Measurements from ENCODE around the gene USP4. TPM values are rescaled to one million over a fixed set of nuclear protein-coding genes. Genes with fewer than 3 reads are reported as not detected.

The USP4 gene
- total RNA-seq, 1 experiment from 2014 or later, result 9.6 TPM

DNA sequence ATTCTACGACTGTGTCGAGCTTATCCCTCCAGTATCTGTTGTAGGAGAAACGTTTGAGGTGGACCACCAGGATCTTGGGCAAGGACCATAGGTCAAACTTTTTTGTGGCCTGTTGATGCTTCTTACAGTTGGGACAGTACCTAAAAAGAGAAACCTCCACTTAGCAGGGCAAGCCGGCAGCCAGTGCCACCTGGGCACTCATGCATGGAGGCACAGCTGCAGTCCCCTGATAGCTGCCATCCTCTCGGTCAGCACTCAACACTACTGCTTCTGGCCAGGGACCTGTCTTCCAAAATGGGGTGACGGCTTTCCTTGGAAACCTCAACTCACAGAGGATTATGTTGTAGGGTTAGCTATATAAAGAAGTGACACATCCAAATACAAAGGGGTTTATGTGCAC, 55.9 kb downstream of the USP4 start:
- no peaks in the 10 kb centered on the region for H3K27me3 ChIP-seq (ENCODE audit: control insufficient read depth, insufficient read depth, low read length)
- no peak overlapping the region for H3K4me3 ChIP-seq (ENCODE audit: insufficient read depth, low read depth, low read length)
- peaks cover 25% of the 10 kb centered on the region for H3K36me3 ChIP-seq (replicated peaks; ENCODE audit: control insufficient read depth, insufficient read depth, low read length)
- DNase-seq, result no peak

DNA sequence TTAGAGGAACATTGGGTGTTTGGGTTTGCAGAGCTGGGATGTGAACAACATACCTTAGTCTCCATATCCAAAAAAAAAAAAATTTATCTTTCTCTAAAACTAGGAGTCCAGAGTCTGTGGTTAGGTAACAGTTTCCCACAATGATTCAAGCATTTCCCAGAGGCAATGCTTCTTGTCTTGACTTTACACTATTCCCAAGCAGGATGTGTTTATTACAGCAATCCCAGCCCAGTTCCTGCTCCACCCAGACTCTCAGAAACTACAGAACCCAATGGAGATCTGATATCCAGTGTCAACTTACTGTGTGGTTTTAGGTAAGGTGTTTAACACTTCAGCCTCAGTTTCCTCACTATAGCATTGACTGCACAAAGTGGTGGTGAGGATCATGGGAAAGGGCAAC, 60.5 kb downstream of the USP4 start:
- Histone ChIP-seq H3K36me3 (replicated peaks; ENCODE audit: control insufficient read depth, insufficient read depth, low read length) (peaks cover 16% of the 10 kb centered on the region), H3K27me3 (ENCODE audit: control insufficient read depth, insufficient read depth, low read length) (no peaks in the 10 kb centered on the region), H3K4me3 (ENCODE audit: insufficient read depth, low read depth, low read length) (no peak overlapping the region)
- DNase-seq, result no peak

DNA sequence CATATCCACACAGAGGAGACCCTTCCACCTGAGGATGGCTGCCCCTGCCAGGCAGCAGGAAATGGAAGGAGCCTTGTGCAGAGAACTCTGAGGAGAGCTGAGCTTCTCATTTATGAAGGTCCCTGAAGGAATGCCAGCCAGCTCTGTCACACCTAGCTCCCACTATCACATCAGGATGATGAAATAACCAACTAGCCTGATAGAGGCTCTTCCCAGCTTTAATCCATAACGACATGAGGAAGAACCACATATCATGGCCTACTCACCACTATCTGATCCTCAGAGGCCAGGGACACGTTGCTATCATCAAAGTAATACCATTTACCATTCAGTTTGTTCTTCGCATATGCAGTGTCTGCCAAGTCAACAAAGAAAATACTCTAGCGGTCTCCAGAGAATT, 61.3 kb downstream of the USP4 start:
- H3K27me3 ChIP-seq (ENCODE audit: control insufficient read depth, insufficient read depth, low read length), result no peaks in the 10 kb centered on the region
- no peak overlapping the region for H3K4me3 ChIP-seq (ENCODE audit: insufficient read depth, low read depth, low read length)
- no peak for DNase-seq
- H3K36me3 ChIP-seq (replicated peaks; ENCODE audit: control insufficient read depth, insufficient read depth, low read length), result peaks cover 8% of the 10 kb centered on the region

DNA sequence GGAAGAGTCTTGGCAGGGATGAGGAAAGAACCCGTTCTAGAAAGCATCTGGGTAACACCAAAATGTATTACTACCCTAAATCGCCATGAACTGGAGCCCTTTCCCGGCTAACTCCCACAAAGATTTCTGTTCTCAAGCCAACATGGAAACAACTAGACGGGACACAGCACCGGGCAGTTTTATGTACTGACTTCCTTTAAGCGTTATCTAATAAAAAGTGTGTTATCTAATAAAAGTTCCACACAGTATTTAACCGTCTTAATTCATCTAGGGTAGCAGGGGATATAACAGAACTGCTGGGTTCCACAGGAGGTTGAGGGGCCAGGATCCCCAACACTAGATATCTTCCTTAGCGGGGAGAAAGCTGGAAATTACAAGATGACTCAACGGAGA, 62.5 kb downstream of the USP4 start:
- DNase-seq, result no peak
- Histone ChIP-seq H3K4me3 (ENCODE audit: insufficient read depth, low read depth, low read length) (peak overlapping the region; percentile 35), H3K27me3 (ENCODE audit: control insufficient read depth, insufficient read depth, low read length) (no peaks in the 10 kb centered on the region), H3K36me3 (replicated peaks; ENCODE audit: control insufficient read depth, insufficient read depth, low read length) (peaks cover 4% of the 10 kb centered on the region)

DNA sequence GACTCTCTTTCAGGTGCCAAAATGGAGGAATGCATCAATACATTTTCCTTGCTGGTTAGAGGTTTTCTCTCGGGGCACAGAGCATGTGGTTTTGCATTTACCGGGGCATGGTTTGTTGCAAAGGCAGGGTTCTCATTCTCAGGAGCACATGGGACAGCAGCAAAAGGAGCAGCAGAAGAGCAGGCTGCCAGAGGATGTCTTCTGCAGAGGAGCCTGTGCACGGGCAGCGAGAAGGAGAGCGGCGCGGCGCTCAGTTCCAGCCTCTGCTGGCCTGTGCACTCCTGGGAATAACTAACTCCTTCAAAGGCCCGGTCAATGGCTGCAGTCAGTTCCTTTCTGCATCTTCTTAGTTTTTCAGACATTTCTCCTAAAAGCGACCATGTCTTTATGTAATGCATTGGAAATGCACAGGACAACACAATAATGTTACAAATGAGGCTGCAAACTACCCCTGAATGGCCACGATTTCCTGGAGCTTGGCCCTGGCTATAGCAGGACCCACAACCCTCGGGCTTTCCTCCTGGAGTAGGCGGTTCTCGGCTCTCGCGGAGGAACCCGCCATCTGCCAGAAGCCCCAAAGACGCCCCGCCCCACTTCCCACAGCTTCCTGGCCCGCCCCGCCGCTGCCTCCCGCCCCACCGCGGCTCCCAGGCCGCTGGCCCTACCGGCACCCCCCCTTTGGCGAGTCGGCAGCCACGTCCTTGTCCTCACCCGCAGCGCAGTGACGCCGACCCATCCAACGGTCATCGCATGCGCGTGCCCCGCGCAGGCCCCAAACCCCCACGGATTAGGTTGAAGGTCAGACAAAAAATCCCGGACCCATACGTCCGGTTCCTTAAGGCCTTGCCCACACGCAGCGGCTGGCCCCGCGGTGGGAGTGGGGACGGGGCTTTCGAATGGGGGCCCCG, 63.1 kb downstream of the USP4 start, which contains the start of gene C3orf62:
Gene C3orf62, minus strand, starts transcription at position 758 of the 908 bp plus-strand sequence. Its CDS starts 360 bp downstream, at position 398.
- H3K36me3 ChIP-seq (replicated peaks; ENCODE audit: control insufficient read depth, insufficient read depth, low read length), result peaks cover 4% of the 10 kb centered on the region
- H3K27me3 ChIP-seq (ENCODE audit: control insufficient read depth, insufficient read depth, low read length), result no peaks in the 10 kb centered on the region
- peak; percentile 92 for DNase-seq
- peak within 1 kb of the TSS; percentile 35 for H3K4me3 ChIP-seq (ENCODE audit: insufficient read depth, low read depth, low read length)

DNA sequence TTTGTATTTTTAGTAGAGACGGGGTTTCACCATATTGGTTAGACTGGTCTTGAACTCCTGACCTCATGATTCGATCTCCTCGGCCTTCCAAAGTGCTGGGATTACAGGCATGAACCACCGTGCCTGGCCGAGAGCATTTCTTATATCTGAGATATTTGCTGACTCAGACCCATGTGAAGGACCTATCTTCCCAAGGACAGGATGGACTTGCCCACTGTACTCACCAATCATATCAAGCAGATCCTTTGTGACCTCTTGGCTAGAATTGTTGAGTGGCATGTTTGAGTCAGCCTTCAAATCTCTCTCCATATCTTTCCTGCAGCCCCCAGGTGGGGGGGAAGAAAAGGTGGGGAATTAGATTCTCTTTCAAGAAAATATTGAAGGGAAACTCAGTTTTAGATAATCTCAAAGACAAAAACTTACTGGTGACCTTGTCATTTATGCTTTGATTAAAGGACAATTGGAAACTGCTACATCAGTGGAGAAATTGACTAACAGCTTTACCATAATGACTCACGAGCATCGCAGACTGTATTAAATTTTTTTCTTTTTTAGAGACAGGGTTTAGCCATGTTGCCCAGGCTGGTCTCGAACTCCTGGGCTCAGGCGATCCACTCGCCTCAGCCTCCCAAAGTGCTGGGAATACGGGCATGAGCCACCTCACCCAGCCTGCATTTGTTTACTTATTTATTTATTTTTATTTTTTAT, 65.9 kb downstream of the USP4 start:
- DNase-seq, result no peak
- Histone ChIP-seq H3K27me3 (ENCODE audit: control insufficient read depth, insufficient read depth, low read length) (no peaks in the 10 kb centered on the region), H3K4me3 (ENCODE audit: insufficient read depth, low read depth, low read length) (no peak overlapping the region), H3K36me3 (replicated peaks; ENCODE audit: control insufficient read depth, insufficient read depth, low read length) (peaks cover 2% of the 10 kb centered on the region; the same call in 1 of the 2 replicates)

DNA sequence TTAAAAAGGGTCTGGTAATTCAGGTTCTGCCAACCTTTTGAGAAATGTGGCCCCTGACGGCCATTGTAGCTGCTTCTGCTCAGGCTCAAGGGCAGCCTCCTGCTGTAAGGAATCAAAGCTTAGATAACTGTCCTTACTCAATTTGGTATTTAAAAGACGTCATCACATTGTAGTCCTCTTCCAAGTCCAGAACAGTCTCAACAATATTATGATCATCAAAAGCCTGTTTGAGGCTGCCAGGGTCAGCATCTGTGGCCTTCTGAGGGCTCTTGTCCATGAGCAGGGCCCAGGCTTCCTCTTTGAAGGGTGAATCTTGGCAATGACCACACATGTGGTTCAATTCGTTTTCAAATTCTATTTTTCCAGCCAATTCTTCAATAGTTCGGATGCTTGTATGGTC, 68.8 kb downstream of the USP4 start:
- no peaks in the 10 kb centered on the region for H3K27me3 ChIP-seq (ENCODE audit: control insufficient read depth, insufficient read depth, low read length)
- no peaks in the 10 kb centered on the region for H3K36me3 ChIP-seq (replicated peaks; ENCODE audit: control insufficient read depth, insufficient read depth, low read length)
- H3K4me3 ChIP-seq (ENCODE audit: insufficient read depth, low read depth, low read length), result no peak overlapping the region
- DNase-seq, result no peak

DNA sequence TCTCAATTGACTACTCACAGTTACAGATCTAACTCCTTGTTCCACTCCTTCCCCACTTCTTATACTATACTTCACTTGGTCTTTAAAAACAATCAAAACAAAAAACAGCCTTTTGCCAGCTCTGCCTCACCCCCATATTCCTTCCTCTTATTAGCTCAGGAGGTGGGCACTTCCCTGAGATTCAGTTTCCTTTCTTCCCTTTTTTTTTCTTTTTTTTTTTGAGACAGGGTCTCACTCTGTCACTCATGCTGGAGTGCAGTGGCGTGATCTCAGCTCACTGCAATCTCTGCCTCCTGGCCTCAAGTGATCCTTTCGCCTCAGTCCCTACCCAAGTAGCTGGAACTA, 69.7 kb downstream of the USP4 start:
- Histone ChIP-seq H3K27me3 (ENCODE audit: control insufficient read depth, insufficient read depth, low read length) (no peaks in the 10 kb centered on the region), H3K4me3 (ENCODE audit: insufficient read depth, low read depth, low read length) (no peak overlapping the region), H3K36me3 (replicated peaks; ENCODE audit: control insufficient read depth, insufficient read depth, low read length) (no peaks in the 10 kb centered on the region)
- no peak for DNase-seq

DNA sequence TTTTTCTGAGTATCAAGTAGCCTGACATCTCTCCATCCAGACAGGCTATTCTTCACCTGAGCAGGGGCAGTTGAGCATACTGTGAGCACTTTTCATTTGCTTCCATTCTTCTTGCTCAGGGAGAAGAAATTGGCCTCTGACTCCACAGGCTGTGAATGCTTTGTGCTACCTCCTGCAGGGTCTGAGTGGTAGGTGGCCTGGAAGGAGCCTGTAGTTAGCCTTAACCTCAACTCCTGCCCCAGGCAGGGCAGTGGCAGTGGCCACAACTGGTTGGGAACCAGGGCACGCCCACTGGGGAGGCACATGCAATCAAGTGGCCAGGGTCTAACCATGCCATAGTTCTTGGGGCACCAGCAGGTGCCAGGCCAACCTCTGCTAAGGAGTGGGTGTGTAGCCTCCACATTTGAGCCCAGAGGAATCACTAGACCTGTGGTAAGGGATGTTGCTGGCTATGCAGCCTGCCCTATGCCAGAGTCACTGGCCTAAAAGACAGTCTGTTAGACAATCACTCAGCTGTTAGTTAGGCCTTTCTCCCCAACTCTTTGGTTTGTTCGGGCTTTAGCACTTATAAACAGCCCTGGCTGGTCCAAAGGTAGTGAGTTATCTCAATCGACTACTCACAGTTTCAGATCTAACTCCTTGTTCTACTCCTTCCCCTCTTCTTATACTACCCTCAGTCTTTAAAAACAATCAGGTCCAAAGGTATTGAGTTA, 70.3 kb downstream of the USP4 start:
- Histone ChIP-seq H3K27me3 (ENCODE audit: control insufficient read depth, insufficient read depth, low read length) (no peaks in the 10 kb centered on the region), H3K36me3 (replicated peaks; ENCODE audit: control insufficient read depth, insufficient read depth, low read length) (no peaks in the 10 kb centered on the region), H3K4me3 (ENCODE audit: insufficient read depth, low read depth, low read length) (no peak overlapping the region)
- no peak for DNase-seq

DNA sequence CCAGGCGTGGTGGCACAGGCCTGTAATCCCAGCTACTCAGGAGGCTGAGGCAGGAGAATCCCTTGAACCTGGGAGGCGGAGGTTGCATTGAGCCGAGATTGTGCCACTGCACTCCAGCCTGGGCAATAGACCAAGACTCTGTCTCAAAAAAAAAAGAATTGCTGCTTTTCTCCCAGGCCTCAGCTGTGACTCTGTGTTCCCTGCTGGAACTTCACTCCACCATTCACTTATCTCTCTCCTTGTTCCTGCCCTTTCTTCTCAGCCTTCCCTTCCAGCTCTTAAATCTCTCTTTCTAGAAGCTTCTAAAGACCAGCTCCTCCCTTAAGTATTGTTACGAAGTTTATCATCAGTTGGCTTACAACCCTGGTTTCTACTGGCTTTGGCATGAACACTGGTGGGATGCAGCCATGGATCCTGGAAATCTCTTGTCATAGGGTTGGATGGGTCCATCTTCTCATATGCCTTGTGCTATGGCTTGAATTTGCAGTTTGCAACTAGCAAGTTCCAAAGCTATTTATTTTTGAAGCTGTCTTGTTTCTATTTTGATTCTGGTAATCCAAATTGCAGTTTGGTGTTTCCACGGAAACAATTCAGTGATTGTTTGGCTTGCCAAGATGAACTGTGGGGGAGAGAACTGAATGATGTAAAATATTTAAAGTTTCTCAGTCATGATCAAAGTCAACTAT, 73.3 kb downstream of the USP4 start:
- H3K36me3 ChIP-seq (replicated peaks; ENCODE audit: control insufficient read depth, insufficient read depth, low read length), result no peaks in the 10 kb centered on the region
- DNase-seq, result no peak
- H3K4me3 ChIP-seq (ENCODE audit: insufficient read depth, low read depth, low read length), result no peak overlapping the region
- no peaks in the 10 kb centered on the region for H3K27me3 ChIP-seq (ENCODE audit: control insufficient read depth, insufficient read depth, low read length)

DNA sequence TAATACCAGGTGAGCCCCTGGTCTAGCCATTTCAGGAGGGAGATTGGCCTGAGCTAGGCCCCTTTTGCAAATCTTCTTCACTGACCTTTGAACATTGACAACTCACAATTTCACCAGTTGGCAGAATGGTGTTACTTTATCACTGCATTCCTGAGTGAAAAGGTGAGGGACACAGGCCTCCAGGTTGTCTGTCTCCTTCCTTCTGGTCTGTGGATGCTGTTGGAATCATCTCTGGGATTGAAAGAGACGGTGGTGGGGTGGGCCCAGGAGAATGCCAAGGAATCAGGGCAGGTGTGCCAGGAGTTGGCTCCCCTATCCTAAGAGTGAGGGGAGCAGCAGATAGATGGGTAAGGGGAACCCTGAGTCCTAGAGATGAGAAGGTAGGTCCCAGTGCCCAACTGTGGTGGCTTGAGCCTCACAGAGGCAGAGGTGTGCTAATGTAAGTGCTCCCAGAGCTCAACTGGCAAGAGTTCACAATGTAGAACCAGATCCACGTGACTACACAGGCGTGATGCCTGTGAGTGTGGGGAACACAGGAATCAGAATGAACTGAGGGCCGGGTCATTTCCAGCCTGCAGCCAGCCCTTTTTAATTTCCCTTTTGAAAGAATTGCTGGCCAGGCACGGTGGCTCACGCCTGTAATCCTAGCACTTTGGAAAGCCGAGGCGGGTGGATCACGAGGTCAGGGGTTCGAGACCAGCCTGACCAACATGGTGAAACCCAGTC, 74.0 kb downstream of the USP4 start:
- no peak overlapping the region for H3K4me3 ChIP-seq (ENCODE audit: insufficient read depth, low read depth, low read length)
- no peaks in the 10 kb centered on the region for H3K27me3 ChIP-seq (ENCODE audit: control insufficient read depth, insufficient read depth, low read length)
- DNase-seq, result no peak
- H3K36me3 ChIP-seq (replicated peaks; ENCODE audit: control insufficient read depth, insufficient read depth, low read length), result no peaks in the 10 kb centered on the region

DNA sequence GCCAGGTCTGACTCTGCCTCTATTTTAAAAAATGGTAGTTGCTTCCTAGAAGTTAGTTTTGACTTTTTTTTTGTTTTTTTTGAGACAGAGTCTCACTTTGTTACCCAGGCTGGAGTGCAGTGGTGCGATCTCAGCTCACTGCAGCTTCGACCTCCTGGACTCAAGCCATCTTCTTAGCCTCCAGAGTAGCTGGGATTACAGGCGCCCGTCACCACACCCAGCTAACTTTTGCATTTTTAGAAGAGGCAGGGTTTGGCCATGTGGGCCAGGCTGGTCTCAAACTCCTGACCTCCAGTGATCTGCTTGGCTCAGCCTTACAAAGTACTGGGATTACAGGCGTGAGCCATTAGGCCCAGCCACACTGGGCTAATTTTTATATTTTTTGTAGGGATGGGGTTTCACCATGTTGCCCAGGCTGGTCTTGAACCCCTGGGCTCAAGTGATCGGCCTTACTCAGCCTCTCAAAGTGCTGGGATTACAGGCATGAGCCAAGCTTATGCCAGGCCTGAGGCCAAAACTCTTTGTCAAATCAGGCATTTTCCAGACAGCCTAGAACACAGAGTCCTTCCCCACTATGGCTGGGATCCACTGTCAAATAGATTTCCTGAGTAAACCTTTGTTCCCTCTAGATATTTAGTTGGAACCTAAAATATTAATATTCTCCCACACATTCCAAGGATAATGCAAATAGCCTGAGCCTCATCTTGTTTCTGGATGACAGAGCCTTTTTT, 76.5 kb downstream of the USP4 start:
- DNase-seq, result no peak
- H3K4me3 ChIP-seq (ENCODE audit: insufficient read depth, low read depth, low read length), result no peak overlapping the region
- no peaks in the 10 kb centered on the region for H3K27me3 ChIP-seq (ENCODE audit: control insufficient read depth, insufficient read depth, low read length)
- H3K36me3 ChIP-seq (replicated peaks; ENCODE audit: control insufficient read depth, insufficient read depth, low read length), result no peaks in the 10 kb centered on the region

DNA sequence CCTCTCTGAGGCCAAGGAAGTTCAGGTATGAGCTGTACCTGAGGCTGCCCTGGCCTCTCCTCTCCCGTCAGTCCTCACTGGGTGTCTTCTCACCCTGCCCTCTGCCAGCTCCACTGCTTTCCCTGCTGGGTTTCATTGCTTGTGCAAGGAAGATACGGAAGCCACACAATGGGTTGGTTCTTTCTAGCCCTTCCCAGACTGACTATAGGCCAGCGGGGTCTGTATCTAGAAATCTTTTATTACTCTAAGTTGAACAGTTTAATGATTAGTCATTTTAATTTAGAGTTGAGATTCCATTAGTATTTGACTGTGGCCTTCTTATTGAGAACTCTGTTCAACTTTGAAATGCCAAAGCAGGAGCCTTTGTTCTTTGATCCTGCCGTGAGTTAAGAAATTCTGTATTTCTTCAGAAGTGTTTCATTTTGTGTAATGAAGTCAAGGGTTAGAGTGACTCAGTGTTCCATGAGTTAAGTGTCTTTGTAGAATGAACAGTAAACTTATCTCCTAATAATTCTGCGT, 79.0 kb downstream of the USP4 start:
- DNase-seq, result no peak

More for the DNA sequence above, 79.0 kb downstream of the USP4 start:
- Histone ChIP-seq H3K27me3 (ENCODE audit: control insufficient read depth, insufficient read depth, low read length) (no peaks in the 10 kb centered on the region), H3K4me3 (ENCODE audit: insufficient read depth, low read depth, low read length) (no peak overlapping the region), H3K36me3 (replicated peaks; ENCODE audit: control insufficient read depth, insufficient read depth, low read length) (no peaks in the 10 kb centered on the region)
